ENCODE results near the gene LRFN3.

- TF ChIP-seq CTCF (IDR thresholded peaks at IDR 0.05) (no peak), EZH2phosphoT487 (IDR thresholded peaks at IDR 0.05) (no peak)
These were observed 24.4 kb upstream of the LRFN3 start for GRCh38 chr19:35911790-35912189.

Data from neural progenitor cell (in vitro differentiated cells).